Left kidney (tissue), 2 donors: Measurements from ENCODE around the gene AQP1. TPM values are rescaled to one million over a fixed set of nuclear protein-coding genes. Genes with fewer than 3 reads are reported as not detected.

Experiments
- DNase-seq: peaks from one replicate; pipeline ENCODE4 v3.0.0-alpha.2; 2013
- polyA plus RNA-seq: library from polyadenylated mRNA; unstranded; fragments of 120-200 nt; gene quantifications from one replicate; pipeline ENCODE4 v1.2.1, GENCODE V29; 2013; ENCODE audit not compliant: insufficient read length

Gene AQP1
- polyA plus RNA-seq, 1 donor = 184 TPM

- DNase-seq = no peak
Measured at GRCh38 chr7:30920021-30920583, 8.4 kb downstream of the AQP1 start.

DNA sequence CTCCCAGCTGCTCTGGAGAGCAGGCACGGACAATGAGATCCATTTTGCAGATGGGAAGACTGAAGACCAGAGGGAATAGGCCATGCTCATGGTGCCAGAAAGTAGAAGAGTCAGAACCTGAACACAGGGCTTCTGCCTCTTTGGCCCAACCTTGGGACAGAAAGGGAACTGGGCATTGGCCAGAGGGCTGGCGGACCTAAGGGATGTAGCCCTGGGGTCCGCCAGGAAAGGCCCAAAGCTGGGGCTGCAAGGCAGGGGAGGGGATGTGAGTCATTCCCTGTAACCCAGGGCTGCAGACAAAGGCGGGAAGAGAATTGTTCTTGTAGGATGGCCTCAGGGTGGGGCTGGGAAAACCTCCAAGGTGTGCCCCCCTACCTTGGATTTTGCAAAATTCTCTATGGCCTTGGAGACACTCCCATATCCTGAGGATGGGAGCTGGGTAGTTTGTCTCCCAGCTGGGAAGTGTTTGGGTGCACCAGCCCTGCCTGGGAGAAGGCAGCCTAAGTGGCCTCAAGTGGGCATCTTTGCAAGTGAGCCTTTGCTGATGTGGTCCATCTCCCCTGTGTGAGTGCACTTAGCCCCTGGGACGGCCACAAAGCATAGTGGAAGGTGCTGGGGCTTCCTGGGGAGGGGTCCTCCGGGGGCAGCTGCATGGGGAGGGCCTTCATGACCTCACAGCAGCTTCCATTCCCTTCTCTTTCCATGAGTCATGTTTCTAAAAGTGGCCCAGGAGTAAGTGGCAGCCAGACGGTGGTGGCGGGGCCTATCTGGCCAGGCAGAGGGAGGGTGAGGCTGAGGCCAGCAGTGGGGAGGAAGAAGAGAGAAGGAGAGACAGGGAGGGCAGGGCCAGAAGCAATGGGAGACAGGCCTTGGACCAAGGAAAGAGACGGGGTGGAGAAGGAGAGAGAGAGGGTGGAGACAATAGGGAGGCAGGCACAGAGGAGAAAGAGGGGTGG, 9.2 kb downstream of the AQP1 start:
- DNase-seq = no peak

GRCh38 chr7:30921540-30922401, 10.1 kb downstream of the AQP1 start:
- DNase-seq = no peak

GRCh38 chr7:30922596-30922995, 10.9 kb downstream of the AQP1 start:
- DNase-seq = no peak

DNA sequence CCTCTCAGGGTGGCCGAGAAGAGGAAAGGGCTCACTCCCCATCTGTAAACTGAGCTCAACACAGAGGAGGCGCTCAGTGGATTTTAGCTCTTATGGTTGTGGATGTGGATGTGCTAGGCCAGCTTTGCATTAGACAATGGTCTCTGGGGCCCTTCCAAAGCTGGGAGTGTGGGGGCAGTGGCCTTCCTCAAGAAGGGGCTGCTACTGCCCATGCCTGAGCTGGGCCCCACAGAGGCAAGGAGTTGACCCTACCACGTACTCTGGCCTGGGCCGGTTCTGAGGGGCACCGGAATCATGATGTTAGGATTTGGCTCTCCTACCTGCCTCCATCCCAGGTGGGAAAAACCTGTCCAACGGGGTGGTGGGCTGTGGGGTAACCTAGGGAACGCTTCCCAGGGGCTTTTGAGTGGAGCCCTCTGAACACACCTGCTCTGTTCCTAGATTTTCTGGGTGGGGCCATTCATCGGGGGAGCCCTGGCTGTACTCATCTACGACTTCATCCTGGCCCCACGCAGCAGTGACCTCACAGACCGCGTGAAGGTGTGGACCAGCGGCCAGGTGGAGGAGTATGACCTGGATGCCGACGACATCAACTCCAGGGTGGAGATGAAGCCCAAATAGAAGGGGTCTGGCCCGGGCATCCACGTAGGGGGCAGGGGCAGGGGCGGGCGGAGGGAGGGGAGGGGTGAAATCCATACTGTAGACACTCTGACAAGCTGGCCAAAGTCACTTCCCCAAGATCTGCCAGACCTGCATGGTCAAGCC, 11.5 kb downstream of the AQP1 start:
- DNase-seq = no peak

DNA sequence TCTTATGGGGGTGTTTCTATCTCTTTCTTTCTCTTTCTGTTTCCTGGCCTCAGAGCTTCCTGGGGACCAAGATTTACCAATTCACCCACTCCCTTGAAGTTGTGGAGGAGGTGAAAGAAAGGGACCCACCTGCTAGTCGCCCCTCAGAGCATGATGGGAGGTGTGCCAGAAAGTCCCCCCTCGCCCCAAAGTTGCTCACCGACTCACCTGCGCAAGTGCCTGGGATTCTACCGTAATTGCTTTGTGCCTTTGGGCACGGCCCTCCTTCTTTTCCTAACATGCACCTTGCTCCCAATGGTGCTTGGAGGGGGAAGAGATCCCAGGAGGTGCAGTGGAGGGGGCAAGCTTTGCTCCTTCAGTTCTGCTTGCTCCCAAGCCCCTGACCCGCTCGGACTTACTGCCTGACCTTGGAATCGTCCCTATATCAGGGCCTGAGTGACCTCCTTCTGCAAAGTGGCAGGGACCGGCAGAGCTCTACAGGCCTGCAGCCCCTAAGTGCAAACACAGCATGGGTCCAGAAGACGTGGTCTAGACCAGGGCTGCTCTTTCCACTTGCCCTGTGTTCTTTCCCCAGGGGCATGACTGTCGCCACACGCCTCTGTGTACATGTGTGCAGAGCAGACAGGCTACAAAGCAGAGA, 12.2 kb downstream of the AQP1 start:
- DNase-seq = no peak

DNA sequence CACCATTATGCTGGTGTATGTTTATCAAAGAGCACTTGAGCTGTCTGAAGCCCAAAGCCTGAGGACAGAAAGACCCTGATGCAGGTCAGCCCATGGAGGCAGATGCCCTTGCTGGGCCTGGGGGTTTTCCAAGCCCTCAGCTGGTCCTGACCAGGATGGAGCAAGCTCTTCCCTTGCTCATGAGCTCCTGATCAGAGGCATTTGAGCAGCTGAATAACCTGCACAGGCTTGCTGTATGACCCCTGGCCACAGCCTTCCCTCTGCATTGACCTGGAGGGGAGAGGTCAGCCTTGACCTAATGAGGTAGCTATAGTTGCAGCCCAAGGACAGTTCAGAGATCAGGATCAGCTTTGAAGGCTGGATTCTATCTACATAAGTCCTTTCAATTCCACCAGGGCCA, 13.0 kb downstream of the AQP1 start:
- no peak for DNase-seq

DNA sequence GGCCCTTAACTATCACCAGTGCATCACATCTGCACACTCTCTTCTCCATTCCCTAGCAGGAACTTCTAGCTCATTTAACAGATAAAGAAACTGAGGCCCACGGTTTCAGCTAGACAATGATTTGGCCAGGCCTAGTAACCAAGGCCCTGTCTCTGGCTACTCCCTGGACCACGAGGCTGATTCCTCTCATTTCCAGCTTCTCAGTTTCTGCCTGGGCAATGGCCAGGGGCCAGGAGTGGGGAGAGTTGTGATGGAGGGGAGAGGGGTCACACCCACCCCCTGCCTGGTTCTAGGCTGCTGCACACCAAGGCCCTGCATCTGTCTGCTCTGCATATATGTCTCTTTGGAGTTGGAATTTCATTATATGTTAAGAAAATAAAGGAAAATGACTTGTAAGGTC, 13.5 kb downstream of the AQP1 start:
- no peak for DNase-seq

- no peak for DNase-seq
Measured at GRCh38 chr7:30925913-30926312, 14.3 kb downstream of the AQP1 start.

- DNase-seq = no peak
Measured at GRCh38 chr7:30926313-30926712, 14.7 kb downstream of the AQP1 start.

DNA sequence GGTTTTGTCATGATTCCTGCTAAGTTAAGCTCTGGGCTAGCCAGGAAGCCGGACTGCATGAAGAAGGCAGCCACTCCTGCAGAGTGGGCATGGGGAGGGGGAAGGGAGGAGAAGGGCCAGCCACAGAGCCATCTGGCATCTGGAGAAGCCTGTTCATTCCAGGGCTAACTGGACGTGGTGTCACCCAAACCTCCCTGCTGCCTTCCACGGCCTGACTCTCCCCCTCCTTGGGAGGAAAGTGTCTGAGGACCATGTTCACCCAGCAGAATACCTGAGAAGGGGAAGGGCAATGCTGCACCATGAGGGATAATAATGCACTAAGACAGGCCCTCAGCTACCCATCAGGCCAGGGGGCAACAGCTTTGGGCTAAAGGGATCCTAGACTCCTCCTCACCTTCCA, 15.4 kb downstream of the AQP1 start:
- no peak for DNase-seq

GRCh38 chr7:30927559-30927958, 15.9 kb downstream of the AQP1 start:
- no peak for DNase-seq

- no peak for DNase-seq
Measured at GRCh38 chr7:30928254-30928872, 16.7 kb downstream of the AQP1 start.

DNA sequence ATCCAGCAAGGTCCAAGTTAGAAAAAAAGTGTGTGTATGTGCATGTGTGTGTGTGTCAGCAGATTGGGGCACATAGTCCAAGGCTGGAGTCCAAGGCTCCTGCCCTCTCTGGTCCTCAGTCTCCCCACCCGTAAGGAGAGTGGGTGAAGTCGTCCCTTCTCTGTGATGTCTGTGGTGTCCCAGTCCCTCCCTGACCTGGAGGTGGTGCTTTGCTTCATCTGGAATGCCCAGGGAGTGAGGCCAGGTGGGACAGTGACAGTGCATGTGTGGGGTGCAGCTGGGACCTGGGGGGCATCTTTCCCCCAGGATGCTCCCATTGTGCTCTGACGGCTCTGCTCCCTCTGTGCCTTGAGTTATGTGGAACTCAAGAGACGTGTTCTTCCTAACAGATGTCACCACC, 18.0 kb downstream of the AQP1 start:
- no peak for DNase-seq

- no peak for DNase-seq
Measured at GRCh38 chr7:30930621-30931020, 19.0 kb downstream of the AQP1 start.

GRCh38 chr7:30931161-30931928, 19.7 kb downstream of the AQP1 start:
- DNase-seq = no peak

- no peak for DNase-seq
Measured at GRCh38 chr7:30931929-30932540, 20.4 kb downstream of the AQP1 start.

GRCh38 chr7:30932562-30932961, 20.9 kb downstream of the AQP1 start:
- no peak for DNase-seq

- DNase-seq = no peak
Measured at GRCh38 chr7:30933124-30933974, 21.7 kb downstream of the AQP1 start.
